Measurements from ENCODE around the gene DCAF17.
"Not testable (repeated sequence)": the region's sequence is repeated elsewhere in the genome, so short reads cannot be mapped to it uniquely, and the experiment has no call there.

DCAF17 gene

GRCh38 chr2:171460537-171460936 lies 26.5 kb downstream of the DCAF17 start:
- DNase-seq = no peak

- no peak for DNase-seq
Measured at GRCh38 chr2:171469176-171469575, 35.1 kb downstream of the DCAF17 start.

- DNase-seq = no peak
Measured at GRCh38 chr2:171470129-171470528, 36.1 kb downstream of the DCAF17 start.

- no peak for DNase-seq
Measured at GRCh38 chr2:171475979-171476378, 42.0 kb downstream of the DCAF17 start.

DNA sequence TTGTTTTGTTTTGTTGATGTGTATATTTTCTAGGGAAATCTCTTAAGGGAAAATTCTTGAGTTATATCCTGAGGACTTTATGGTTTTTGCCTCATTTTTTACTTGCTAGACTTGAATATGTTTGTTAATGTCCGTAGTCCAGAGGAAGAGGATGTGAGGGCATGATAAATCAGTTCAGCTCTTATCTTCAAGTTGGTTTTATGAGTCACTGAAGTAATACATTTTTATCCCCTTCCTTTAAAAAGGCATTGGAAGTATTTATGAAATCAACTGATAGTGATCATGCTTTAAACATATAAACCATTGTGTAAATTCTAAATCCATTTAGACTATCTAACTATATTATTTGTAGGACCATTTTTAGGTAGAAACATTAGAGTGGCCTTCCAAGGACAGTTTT lies 44.3 kb downstream of the DCAF17 start:
- no peak for DNase-seq

DNA sequence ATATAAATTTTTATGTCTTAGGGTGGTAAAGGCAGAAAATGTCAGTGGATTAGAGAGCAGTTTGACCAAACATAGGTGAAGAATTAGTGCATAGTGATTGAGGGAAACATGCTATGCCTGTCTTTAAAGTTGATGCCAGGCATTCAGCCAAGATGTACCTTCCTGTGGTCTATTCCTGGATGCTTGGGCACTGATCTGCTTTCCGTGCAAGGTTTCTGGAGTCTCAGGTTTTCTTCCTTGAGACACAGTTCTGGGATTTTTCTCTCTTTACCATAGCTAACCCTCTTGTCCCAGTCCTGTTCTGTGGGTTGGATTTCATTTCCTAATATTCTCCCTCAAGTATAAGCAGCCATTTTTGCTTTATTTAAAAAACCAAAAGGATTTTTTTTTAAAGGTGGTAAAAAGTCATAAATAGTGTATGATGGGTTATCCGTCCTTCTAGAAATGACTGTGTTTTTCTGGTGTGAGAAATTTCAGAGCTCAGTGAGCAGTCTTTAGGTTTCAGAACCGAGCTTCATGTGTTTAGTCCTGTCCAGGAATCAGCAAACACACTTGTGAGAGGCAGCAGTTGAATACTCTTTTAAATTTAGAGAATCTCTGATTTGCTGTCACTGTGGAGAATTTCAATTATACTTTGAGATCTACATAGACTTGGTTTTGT lies 45.3 kb downstream of the DCAF17 start:
- no peak for DNase-seq

GRCh38 chr2:171480908-171481307 lies 46.9 kb downstream of the DCAF17 start:
- DNase-seq = no peak

DNA sequence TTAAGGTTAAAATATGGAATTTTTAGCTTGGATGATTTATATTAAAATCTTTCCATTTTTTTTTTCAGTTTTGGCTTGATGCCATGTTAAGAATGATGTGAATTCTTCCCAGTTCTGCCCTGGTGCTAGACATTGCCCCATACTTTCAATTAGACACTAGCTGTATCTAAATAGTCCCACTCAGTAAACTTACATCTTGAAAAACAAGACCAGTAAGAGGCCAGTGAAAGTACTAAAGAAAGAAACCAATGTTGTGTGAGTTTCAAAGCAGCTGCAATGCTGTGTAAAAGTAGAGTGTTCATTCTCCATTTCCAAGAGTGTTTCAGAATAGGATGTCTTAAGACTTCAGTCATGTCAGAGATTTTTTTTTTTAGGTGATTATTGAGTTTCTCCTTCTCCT lies 48.3 kb downstream of the DCAF17 start:
- no peak for DNase-seq

DNA sequence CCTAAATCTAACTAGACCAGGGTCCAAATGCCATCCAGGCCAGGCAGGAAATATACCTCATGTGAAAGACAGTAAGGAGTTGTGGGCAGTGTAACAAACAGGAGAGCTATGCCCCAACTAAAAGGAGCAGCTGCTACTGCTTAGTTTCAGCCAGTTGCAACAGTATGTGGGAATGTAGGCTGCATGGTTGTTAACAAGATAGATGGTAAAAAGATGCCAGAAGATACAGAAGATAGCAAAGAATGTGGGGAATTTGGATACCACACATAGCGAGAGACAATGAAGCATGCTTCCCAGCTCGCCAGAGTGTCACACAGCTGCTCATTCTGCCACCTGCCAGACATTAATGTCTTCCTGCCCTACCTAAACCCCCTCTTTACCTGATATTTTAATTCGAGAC lies 48.9 kb downstream of the DCAF17 start:
- no peak for DNase-seq

DNA sequence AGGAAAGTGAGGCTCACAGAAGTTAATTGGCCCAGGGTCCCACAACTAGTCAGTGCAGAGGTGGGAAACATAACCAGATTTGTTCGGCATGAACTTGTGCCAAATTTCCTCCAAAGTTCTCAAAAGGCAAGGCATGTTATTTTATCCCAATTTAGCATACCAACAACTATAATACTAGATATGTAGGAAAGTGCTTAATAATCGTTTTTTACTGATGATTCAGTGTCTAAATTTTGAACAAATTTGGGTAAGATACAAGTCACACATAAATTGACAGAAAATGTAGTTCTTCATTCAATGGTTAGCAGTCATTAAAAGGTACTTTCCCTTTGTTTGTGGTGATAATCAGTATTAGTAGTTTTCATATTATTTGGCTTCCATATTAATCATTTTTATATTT lies 49.8 kb downstream of the DCAF17 start:
- no peak for DNase-seq

DNA sequence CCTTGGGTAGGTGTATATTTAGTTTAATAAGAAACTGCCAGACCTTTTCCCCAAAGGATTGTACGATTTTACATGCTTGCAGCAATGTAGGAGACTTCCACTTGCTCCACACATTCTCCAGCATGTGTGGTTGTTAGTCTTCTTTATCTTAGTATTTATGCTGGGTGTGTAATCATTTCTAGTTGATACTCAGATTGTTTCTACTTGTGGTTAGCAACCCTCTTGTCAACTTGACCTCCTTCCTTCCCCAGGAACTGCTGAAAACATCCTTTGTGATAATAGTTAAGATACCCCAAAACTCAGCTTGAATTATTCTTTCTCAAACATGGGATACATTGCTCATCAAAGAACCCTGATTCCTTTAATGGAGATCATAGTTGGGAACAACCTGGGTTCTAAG lies 51.1 kb downstream of the DCAF17 start:
- DNase-seq = no peak

- DNase-seq = no peak
Measured at GRCh38 chr2:171487201-171487600, 53.2 kb downstream of the DCAF17 start.

GRCh38 chr2:171487803-171488259 lies 53.8 kb downstream of the DCAF17 start:
- DNase-seq = no peak

GRCh38 chr2:171490577-171490976 lies 56.6 kb downstream of the DCAF17 start:
- DNase-seq = no peak

DNA sequence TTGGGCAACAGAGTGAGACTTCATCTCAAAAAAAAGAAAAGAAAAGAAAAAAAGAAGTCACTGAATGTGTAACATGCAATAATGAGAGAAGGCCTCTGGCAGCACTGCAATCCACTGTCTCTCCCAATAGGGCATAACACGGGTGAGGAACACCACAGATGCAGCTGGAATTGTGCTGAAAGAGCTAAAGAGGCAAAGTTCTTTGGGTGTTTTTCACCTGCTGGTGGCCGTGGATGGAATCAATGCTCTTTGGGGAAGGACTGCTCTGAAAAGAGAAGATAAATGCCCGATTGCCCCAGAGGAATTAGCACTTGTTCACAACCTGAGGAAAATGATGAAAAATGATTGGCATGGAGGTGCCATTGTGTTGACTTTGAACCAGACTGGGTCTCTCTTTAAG lies 57.3 kb downstream of the DCAF17 start:
- no peak for DNase-seq

GRCh38 chr2:171492664-171493063 lies 58.6 kb downstream of the DCAF17 start:
- DNase-seq = no peak

DNA sequence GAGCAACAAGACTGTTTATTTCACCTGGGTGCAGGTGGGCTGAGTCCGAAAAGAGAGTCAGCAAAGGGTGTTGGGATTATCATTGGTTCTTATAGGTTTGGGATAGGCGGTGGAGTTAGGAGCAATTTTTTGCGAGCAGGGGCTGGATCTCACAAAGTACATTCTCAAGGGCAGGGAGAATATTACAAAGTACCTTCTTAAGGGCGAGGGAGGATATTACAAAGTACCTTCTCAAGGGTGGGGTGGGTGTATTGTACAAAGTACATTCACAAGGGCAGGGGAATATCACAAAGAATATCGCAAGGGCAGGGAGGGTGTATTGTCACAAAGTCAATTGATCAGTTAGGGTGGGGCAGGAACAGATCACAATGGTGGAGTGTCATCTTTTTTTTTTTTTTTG lies 63.6 kb downstream of the DCAF17 start:
- not testable (repeated sequence) for DNase-seq

DNA sequence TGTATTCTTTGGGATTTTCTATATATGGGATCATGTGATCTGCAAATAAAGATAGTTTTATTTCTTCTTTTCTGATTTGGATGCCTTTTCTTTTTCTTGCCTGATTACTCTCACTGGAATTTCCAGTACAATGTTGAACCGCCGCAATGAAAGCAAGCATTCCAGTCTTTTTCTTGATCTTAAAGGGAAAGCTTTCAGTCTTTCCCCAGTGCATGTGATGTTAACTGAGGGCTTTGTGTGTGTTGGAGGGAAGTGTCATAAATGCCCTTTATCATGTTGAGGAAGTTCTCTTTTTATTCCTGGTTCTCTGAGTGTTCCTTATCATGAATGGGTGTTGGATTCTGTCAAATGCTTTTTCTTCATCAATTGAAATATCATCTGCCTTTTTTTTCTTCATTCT lies 71.3 kb downstream of the DCAF17 start:
- no peak for DNase-seq

DNA sequence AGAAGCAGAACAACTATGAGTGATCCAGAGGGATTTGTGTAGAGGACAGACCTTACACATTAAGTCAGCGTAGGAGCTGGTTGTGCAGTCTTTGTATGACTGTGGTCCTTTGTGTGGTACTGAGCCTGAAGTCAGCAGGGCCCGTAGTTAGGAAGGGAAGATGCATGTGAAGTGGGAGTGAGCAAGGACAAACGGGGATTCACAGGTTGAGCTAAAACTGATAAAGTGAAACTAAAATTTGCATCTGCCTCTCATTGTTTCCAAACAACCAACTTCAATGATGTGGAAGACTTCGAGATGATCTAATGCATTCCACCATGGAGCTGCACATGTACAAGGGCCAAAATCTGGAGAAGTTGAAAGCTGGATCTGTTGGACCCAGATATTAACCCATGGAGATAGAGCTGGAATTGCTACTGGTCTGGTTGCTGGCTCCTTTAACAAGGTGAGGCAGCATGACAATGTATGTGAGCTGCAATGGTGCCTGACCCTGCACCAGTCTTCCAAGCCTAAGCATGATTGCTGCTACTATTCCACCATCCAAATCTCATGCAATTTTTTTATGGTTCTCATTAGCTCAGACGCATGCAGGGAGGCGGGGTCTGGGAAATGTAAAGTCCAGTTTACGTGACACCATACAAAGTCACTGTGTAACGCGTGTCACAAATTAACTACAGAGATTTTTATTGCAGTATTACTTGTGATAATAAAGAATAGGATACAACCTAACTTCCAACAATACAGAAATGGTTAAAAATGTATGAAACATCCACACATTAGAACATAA lies 76.1 kb downstream of the DCAF17 start:
- DNase-seq = no peak

DNA sequence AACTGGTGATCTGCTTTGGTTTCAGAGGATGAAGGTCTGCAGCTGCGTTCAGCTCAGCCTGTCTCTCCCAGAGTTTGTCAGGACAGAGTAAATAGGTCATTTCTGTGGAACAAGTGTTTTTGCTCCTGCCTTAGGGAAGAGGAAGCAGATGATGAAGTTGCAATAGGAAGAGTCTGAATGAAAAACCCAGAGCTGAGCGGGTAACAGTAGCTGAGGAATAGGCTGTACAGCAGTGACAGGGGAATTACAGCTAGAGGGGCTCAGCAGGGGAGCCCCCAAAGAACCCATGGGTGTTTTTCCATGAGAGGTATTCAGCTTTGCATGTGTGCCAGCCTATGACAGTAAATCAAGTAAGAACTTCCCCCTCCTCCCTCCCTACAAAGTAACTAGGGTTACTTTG lies 78.0 kb downstream of the DCAF17 start:
- DNase-seq = no peak

DNA sequence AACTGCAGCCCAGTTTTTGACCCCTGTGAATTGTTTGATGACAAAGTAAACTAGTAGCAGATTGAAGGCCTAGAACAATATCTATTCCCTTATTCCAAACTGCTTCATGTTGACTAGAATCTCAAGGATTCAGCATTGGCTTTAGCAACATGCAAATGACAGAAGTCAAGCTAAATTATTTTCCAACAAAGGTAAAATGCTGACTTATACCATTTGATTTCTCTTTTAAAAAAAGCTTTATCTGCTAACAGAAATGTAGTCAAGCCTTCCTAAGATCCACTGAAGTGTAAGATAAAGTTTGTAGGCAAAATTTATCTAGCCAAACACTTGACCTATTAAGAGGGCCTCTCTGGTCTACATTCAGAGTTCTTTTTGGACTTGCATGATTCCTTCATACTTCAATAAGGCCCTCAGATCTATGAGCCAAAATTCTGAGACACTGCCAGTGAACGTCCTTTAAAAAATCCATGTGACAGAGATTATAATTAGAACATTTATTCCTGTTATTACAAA lies 78.7 kb downstream of the DCAF17 start:
- no peak for DNase-seq

DNA sequence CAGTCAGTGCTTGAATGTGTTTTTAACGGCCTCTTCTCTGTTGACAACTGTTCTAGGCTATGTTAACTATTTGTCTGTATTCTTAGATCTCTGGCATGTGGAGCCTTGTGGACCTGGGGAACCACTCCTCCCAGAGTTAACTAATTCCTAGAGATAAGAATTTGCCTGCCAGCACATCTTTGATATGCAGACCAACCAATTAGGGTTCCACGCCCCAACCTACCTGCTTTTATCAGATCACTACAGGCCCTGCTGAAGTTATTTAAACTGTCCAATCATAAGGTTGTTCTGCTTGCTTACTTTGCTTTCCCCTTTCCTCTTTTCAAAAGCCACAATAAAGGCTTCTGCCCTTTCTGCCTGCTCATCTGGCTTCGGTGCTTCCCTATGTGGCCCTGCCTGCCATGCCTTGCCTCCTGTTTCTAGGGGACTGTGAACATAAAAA lies 79.7 kb downstream of the DCAF17 start:
- no peak for DNase-seq

- no peak for DNase-seq
Measured at GRCh38 chr2:171514908-171515582, 81.0 kb downstream of the DCAF17 start.
